K562 (cell line): ENCODE data around the gene NTM. TPM values are rescaled to one million over a fixed set of nuclear protein-coding genes. Genes with fewer than 3 reads are reported as not detected.

Experiments
- ATAC-seq: fragments of 200-7000 bp; cut with Tn5 transposase; 3 replicates; pipeline ENCODE4 v1.9.1; 2020; ENCODE audit warnings: moderate library complexity
- BruUV-seq: library from RNA; stranded (reverse); fragments of 400-500 nt; replicated peaks from 2 replicates; lab custom pipeline; 2021; lab: Mats Ljungman, UMichigan
- CTCF ChIA-PET: fragments of 300-600 bp; formaldehyde crosslinking; extraction: SDS; loops from one replicate; lab custom pipeline; 2021; ENCODE audit warnings: low intra/inter-chr PET ratio; lab: Yijun Ruan, JAX
- POLR2A ChIA-PET: fragments of 300-600, 350-650 bp; sonication (Branson Sonifier 250); formaldehyde crosslinking; extraction: SDS; loops from one replicate; lab custom pipeline; 2021; ENCODE audit warnings: antibody characterized with exemption, inconsistent platforms; lab: Yijun Ruan, JAX
- DNase-seq, 4 experiments: peaks; one replicate each; pipeline versions ENCODE4 v3.0.0 to v3.0.0-alpha.2; 2011 to 2018; ENCODE audit warnings: low spot score in 3 of 4, mixed read lengths in 3 of 4; ENCODE audit errors: extremely low read depth in 1 of 4
- FAIRE-seq: peaks from 2 replicates; lab custom pipeline; 2011; peaks lifted over from hg19 to GRCh38; lab: Jason Lieb, UNC
- H2AFZ ChIP-seq: 2 replicates; pipeline ENCODE4 v1.6.0; 2011; ENCODE audit warnings: low read depth, low read length, control low read depth, inconsistent platforms
- H3K27ac ChIP-seq: fragments of 200-600 bp; 3 replicates; pipeline ENCODE4 v1.8.0; 2011; ENCODE audit warnings: low read depth, mild to moderate bottlenecking, control low read depth, inconsistent platforms, low read length, moderate library complexity, mixed read lengths; ENCODE audit errors: extremely low read depth
- H3K27me3 ChIP-seq, 2 experiments: fragments of 300-600 bp in 1 of 2; 2 replicates in 1 of 2; 3 replicates in 1 of 2; pipeline versions ENCODE4 v1.6.0 to v1.8.0; 2011; ENCODE audit warnings: inconsistent platforms in 2 of 2, low read length in 2 of 2, mild to moderate bottlenecking in 1 of 2, mixed read lengths in 1 of 2, moderate library complexity in 1 of 2; ENCODE audit not compliant: control insufficient read depth in 2 of 2, insufficient read depth in 2 of 2
- H3K36me3 ChIP-seq: fragments of 300-600 bp; 3 replicates; pipeline ENCODE4 v1.8.0; 2011; ENCODE audit warnings: mild to moderate bottlenecking, low read length, inconsistent platforms; ENCODE audit not compliant: control insufficient read depth, insufficient read depth
- H3K4me1 ChIP-seq, 2 experiments: fragments of 200-600 bp in 1 of 2; replicated peaks in 1 of 2; 2 replicates in 1 of 2; 3 replicates in 1 of 2; pipeline versions ENCODE4 v1.5.1 to v1.8.0; 2011; ENCODE audit warnings: inconsistent platforms in 2 of 2, low read length in 2 of 2, mild to moderate bottlenecking in 1 of 2, mixed read lengths in 1 of 2, moderate library complexity in 1 of 2; ENCODE audit not compliant: control insufficient read depth in 2 of 2, insufficient read depth in 2 of 2
- H3K4me2 ChIP-seq: 2 replicates; pipeline ENCODE4 v1.6.1; 2011; ENCODE audit warnings: low read length, control low read depth, inconsistent platforms, mixed read lengths; ENCODE audit not compliant: insufficient read depth
- H3K4me3 ChIP-seq: fragments of 200-600 bp; sonication (generic), shearing (Covaris generic); 2 replicates; pipeline ENCODE4 v1.5.1; 2016; ENCODE audit warnings: control low read depth, inconsistent platforms
- H3K79me2 ChIP-seq: fragments of 200-600 bp; 3 replicates; pipeline ENCODE4 v1.8.0; 2011; ENCODE audit warnings: low read length, inconsistent platforms; ENCODE audit not compliant: control insufficient read depth, insufficient read depth
- H3K9ac ChIP-seq, 2 experiments: 2 replicates each; pipeline versions ENCODE4 v1.6.0 to v1.6.1; 2011; ENCODE audit warnings: low read depth in 2 of 2, low read length in 2 of 2, control low read depth in 1 of 2, inconsistent platforms in 1 of 2, mild to moderate bottlenecking in 1 of 2, mixed read lengths in 1 of 2; ENCODE audit not compliant: insufficient read depth in 1 of 2
- H3K9me1 ChIP-seq: one replicate; pipeline ENCODE4 v1.6.0; 2011; ENCODE audit warnings: inconsistent platforms, mild to moderate bottlenecking, low read length, moderate library complexity; ENCODE audit not compliant: control insufficient read depth, insufficient read depth
- H3K9me3 ChIP-seq: replicated peaks from 2 replicates; pipeline ENCODE4 v1.5.1; 2011; ENCODE audit warnings: low read depth, low read length, inconsistent platforms; ENCODE audit not compliant: control insufficient read depth, insufficient read depth
- H4K20me1 ChIP-seq: replicated peaks from 2 replicates; pipeline ENCODE4 v1.6.1; 2011; ENCODE audit warnings: low read length, inconsistent platforms, mixed read lengths; ENCODE audit not compliant: control insufficient read depth, insufficient read depth
- CTCF ChIP-seq, 3 experiments: IDR thresholded peaks in 2 of 3; conservative IDR thresholded peaks in 1 of 3; 2 replicates each; pipeline ENCODE4 v1.5.1; 2011 to 2012; ENCODE audit warnings: low read length in 3 of 3, mild to moderate bottlenecking in 3 of 3, control low read depth in 2 of 3, improper control_type of control experiment in 1 of 3, inconsistent platforms in 1 of 3, low read depth in 1 of 3, mixed read lengths in 1 of 3, moderate library complexity in 1 of 3; ENCODE audit not compliant: insufficient read depth in 2 of 3
- HCFC1 ChIP-seq: IDR thresholded peaks from 2 replicates; pipeline ENCODE4 v1.6.1; 2012; ENCODE audit warnings: low read depth, low read length, improper control_type of control experiment
- ZNF449 ChIP-seq: fragments of 250-450 bp; sonication (Bioruptor Pico); IDR thresholded peaks from 2 replicates; pipeline ENCODE4 v1.8.0; 2022; ENCODE audit warnings: moderate library complexity, mild to moderate bottlenecking, inconsistent platforms
- WGBS: fragments of 100-300 bp; shearing (Covaris generic); methylation state at CpG from one replicate; pipeline ENCODE4 v1.1.6; 2016; ENCODE audit warnings: low coverage, mixed read lengths; ENCODE audit not compliant: insufficient coverage; ENCODE audit errors: missing lambda C conversion rate; 5-methylcytosine and 5-hydroxymethylcytosine counted together
- in situ Hi-C: fragments of 300-500 bp; cut with MboI; formaldehyde crosslinking; loops from 4 replicates; pipeline ENCODE4 v1.15.0; 2018; ENCODE audit warnings: inconsistent platforms, mixed read lengths
- intact Hi-C: fragments of 100-400 bp; cut with micrococcal nuclease; formaldehyde crosslinking; loops from 2 replicates; pipeline ENCODE4 v1.14.2; 2022
- polyA plus RNA-seq, 8 experiments: library from polyadenylated mRNA; depleted of rRNA in 4 of 8; stranded (reverse) in 5 of 8; unstranded in 3 of 8; fragments of >200 nt; fragmentation: Nextera tagmentation in 2 of 8; fragmentation: Illumina TruSeq in 1 of 8; extraction: Ambion mirVana in 2 of 8; extraction: Trizol in 1 of 8; gene quantifications; 2 replicates each; pipeline versions ENCODE4 v1.2.1 to v1.2.3, GENCODE V29; 2011 to 2014; ENCODE audit warnings: inconsistent platforms in 1 of 8, missing spikeins in 1 of 8
- total RNA-seq, 7 experiments: library from RNA; depleted of rRNA in 6 of 7; stranded (reverse); fragments of >200 nt in 6 of 7; fragmentation: Illumina TruSeq in 2 of 7; extraction: Trizol in 2 of 7; gene quantifications; 2 replicates each; pipeline versions ENCODE4 v1.2.1 to v1.2.3, GENCODE V29; 2011 to 2021; ENCODE audit warnings: low replicate concordance in 1 of 7
- TF ChIP-seq, protein P1 (sequence below): fragments of 450-650 bp; IDR thresholded peaks from 2 replicates; pipeline ENCODE4 v1.6.1; 2017; ENCODE audit warnings: antibody characterized with exemption

The NTM gene
- total and polyA plus RNA-seq, 9 of the 15 experiments (the other 6 are each of a cell fraction or from before 2014, with no cell fraction given): not detected

DNA sequence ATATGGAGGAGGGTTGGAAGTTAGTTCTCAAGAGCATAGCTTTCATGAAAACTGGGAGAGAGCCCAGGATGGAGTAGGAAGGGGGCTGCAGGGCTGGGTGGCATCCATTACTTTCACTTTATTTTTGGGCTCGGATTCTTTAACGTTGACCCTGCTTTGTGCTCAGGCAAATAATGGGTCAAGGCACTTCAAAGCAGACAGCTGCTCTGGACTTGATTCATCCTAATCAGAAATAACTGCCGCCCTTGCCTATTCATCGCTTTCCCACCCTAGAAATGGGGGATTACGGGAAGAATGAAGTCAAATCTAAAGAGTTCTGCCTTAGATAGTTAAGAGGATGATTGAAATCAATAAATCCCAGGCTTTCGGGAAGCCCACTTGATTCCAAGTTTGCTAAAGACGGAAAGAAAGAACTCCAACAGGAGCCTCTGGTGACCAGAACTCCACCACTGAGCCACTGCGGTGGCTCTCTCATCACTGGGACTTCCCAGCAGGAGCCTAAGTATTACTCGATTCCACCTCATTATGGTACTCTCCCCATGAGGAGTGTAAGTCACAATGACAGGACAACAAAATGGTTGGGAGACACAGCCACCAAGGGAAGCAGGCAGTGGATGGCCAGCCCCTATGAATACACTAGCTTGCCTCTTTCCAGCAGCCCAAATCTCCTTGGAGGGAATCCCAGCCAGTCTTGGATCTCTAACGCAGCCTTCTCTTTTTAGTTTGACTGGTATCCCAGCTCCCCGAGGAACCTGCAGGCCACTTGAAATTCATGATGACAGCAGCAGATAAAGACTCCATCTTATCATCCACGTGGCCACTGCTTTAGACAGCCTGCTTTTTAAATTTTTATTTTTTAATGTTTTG, 815.5 kb downstream of the NTM start (continued):
- no peak for TF ChIP-seq HCFC1
- TF ChIP-seq, protein P1, sequence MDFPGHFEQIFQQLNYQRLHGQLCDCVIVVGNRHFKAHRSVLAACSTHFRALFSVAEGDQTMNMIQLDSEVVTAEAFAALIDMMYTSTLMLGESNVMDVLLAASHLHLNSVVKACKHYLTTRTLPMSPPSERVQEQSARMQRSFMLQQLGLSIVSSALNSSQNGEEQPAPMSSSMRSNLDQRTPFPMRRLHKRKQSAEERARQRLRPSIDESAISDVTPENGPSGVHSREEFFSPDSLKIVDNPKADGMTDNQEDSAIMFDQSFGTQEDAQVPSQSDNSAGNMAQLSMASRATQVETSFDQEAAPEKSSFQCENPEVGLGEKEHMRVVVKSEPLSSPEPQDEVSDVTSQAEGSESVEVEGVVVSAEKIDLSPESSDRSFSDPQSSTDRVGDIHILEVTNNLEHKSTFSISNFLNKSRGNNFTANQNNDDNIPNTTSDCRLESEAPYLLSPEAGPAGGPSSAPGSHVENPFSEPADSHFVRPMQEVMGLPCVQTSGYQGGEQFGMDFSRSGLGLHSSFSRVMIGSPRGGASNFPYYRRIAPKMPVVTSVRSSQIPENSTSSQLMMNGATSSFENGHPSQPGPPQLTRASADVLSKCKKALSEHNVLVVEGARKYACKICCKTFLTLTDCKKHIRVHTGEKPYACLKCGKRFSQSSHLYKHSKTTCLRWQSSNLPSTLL: no peak

GRCh38 chr11:132186699-132187098, 816.3 kb downstream of the NTM start:
- FAIRE-seq (no peak), DNase-seq (peak in 3 of 4 experiments; percentile 1 to 10 (median 9)), ATAC-seq (no peak)
- Histone ChIP-seq H3K79me2 (no peaks in the 10 kb centered on the region), H3K9me1 (no peaks in the 10 kb centered on the region), H3K36me3 (no peaks in the 10 kb centered on the region), H3K4me2 (no peak overlapping the region), H3K9ac (no peak overlapping the region), H2AFZ (no peak overlapping the region), H3K27me3 (no peaks in the 10 kb centered on the region), H3K9me3 (0 out of 2 replicates have a peak, but pooled peaks cover 1% of the 10 kb centered on the region), H3K4me1 (no peaks in the 10 kb centered on the region), H4K20me1 (no peaks in the 10 kb centered on the region), H3K4me3 (no peak overlapping the region), H3K27ac (no peak overlapping the region)
- WGBS: 0% methylated on average over 6 of the region's 6 CpGs
- in situ Hi-C loops (no loop called here), intact Hi-C loops (no loop called here)
- POLR2A ChIA-PET: no interaction called here
- no TSS peak for BruUV-seq
- CTCF ChIA-PET: no interaction called here
- TF ChIP-seq CTCF (IDR thresholded peaks at IDR 0.05 in 2 of 3, conservative IDR thresholded peaks at IDR 0.05 in 1 of 3; ENCODE audit: insufficient read depth in 2 of 3, low read depth in 1 of 3, low read length in 3 of 3): 0 out of 6 replicates have a peak, but pooled peaks of 1 of the 3 experiments have one; percentile 31
- TF ChIP-seq ZNF449 (CRISPR knock-in tag): no peak
